GM12865 (cell line): ENCODE measurements around the gene NFATC2.

Source experiments
- DNase-seq: peaks from one replicate; pipeline ENCODE4 v3.0.0; 2010; ENCODE audit warnings: low read depth
- H3K4me3 ChIP-seq: 2 replicates; pipeline ENCODE4 v1.5.1; 2011; ENCODE audit warnings: mild to moderate bottlenecking, low read depth, low read length, control low read depth
- TF ChIP-seq, protein P1 (sequence below): IDR thresholded peaks from 2 replicates; pipeline ENCODE4 v1.5.1; 2011; ENCODE audit warnings: low read length, control low read depth, low read depth, inconsistent platforms; ENCODE audit not compliant: insufficient read depth; ENCODE audit errors: missing control alignments

NFATC2 gene

DNA sequence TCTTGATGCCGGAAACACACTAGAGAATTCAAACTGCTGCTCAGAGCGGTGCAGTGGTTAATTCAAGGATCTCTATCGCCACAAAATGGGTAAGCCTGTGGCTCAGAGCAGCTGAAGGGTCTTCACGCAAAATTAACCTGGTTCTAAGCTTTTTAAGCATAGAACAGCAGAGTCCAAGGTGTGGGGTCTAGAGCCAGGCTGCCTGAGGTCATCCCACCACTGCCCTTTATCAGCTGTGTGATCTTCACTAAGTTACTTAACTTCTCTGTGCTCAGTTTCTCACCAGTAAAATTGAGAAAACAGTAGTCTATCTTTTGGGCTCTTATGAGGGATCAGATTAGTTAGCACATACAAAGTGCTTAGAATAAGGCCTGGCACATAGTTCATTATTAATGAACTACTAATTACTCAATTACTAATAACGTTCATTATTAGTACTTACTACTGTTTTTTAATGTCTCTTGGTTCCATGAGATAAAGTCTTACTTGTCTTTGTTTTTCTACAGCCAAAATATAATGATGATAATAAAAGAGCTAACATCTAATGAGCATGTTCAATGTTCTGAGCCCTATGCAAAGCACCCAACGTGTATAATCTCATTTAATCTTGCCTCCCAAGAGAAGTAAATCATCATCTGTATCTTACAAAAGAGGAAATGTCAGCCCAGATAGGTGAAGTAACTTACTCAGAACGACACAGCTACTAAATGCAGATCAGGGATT is 92.9 kb downstream of the NFATC2 start:
- no peak for DNase-seq
- no peak overlapping the region for H3K4me3 ChIP-seq
- TF ChIP-seq, protein P1, sequence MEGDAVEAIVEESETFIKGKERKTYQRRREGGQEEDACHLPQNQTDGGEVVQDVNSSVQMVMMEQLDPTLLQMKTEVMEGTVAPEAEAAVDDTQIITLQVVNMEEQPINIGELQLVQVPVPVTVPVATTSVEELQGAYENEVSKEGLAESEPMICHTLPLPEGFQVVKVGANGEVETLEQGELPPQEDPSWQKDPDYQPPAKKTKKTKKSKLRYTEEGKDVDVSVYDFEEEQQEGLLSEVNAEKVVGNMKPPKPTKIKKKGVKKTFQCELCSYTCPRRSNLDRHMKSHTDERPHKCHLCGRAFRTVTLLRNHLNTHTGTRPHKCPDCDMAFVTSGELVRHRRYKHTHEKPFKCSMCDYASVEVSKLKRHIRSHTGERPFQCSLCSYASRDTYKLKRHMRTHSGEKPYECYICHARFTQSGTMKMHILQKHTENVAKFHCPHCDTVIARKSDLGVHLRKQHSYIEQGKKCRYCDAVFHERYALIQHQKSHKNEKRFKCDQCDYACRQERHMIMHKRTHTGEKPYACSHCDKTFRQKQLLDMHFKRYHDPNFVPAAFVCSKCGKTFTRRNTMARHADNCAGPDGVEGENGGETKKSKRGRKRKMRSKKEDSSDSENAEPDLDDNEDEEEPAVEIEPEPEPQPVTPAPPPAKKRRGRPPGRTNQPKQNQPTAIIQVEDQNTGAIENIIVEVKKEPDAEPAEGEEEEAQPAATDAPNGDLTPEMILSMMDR, result no peak

DNA sequence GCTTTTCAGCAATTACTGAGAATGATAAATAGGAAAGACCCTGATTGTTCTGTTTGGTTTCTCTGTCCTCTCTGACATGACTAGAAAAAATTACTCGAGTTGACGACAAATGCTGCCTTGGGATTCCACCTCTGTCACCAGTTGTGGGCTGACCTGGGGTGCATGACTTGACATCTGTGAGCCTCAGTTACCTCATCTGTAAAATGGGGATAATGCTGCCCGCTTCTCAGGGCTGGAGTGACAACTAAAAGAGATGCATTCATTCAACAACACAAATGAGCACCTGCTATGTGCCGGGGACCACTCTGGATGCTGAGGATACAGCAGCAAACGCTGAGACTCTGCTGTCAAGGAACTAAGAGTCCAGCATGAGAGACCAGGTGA is 94.8 kb downstream of the NFATC2 start:
- TF ChIP-seq, protein P1, result no peak
- no peak overlapping the region for H3K4me3 ChIP-seq
- no peak for DNase-seq

DNA sequence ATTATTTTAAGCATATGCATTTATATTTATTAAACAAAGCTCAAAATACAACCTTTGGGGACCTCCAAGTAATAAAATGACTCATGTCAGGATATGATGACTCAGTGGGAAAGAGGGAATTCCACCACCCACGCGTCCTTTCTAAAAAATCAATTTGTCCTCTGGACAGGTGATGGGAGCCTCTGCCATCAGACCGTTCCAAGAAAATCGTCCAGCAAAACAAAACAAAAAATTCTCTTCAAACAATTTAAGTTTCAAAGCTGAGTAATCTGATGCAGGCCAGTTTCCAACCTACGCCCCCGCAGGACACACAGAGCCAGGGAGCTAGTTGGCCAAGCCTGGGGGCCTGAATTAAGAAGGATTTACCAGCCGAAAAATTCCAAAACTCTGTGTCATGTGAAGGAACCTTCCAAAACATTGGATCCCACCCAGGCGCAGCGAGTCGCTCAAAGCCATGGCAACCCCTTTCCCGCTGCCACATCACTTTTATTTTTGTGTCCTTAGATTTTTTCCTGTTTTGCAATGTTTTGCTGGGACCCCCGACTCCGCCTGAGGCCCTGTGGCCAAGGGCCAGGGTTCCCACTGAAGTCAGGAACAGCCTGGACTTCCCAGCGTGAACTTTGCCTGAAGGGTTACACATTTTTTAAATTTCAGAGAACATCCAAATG is 95.3 kb downstream of the NFATC2 start:
- TF ChIP-seq, protein P1, result no peak
- DNase-seq, result no peak
- H3K4me3 ChIP-seq, result no peak overlapping the region

DNA sequence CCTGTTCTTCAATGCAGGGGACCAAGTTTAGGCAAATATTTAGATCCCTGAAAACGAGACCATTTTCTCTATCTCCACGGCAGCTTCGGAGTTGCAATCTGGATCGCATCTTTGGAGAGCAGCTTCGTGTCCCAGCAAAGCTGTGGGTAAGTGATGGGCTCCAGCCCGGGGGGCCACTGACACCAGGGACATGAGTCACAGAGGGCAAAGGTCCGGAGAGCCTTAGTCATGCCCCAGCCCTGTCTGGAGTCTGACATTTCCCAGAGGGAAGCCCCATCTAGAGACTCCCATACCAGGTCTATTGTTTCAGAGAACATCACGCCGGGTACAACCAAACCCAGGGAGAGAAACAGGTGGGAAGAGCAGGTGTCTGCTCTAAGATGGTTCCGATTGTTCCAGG is 95.9 kb downstream of the NFATC2 start:
- TF ChIP-seq, protein P1, result no peak
- H3K4me3 ChIP-seq, result no peak overlapping the region
- no peak for DNase-seq

DNA sequence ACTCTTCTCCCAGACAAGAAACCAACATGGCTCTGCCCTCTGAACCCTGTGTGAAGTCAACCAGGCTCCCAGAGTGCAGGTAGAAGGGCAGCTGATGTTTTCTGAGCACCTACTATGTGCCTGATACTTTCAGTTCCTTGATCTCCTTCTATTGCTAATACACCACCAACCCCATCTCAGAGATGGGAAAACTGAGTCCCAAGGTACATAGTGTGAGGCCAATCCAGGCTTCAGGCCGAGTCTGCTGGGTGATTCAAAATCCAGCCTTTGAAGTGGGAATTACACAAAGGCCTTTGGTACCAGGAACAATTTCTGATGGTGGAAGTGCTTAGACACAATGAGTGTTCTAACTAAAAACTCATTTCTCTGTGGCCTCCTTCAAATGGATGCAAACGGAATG is 96.3 kb downstream of the NFATC2 start:
- TF ChIP-seq, protein P1, result no peak
- H3K4me3 ChIP-seq, result no peak overlapping the region
- DNase-seq, result no peak

DNA sequence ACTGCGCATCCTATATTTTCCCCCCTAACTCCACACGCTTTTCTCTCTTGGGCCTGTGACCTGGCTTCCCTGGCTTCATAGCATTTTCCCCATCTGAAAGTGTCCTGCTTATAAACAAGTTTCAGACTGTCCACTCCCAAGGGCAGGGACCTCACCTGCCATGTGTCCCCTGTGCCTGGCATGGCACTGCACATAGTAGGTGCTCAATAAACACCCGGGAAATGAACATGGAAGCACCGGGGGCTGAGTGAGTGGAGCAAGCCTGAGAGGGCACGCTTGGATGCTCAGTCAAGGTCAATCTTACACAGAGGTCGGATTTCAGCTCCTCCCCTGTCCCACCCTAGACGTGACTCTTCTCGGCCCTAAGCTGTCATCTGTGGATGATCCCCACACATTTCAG is 96.9 kb downstream of the NFATC2 start:
- TF ChIP-seq, protein P1, result no peak

More for the DNA sequence above, 96.9 kb downstream of the NFATC2 start:
- H3K4me3 ChIP-seq, result no peak overlapping the region
- DNase-seq, result no peak
